ENCODE measurements around the gene FBXO41.

The FBXO41 gene

DNA sequence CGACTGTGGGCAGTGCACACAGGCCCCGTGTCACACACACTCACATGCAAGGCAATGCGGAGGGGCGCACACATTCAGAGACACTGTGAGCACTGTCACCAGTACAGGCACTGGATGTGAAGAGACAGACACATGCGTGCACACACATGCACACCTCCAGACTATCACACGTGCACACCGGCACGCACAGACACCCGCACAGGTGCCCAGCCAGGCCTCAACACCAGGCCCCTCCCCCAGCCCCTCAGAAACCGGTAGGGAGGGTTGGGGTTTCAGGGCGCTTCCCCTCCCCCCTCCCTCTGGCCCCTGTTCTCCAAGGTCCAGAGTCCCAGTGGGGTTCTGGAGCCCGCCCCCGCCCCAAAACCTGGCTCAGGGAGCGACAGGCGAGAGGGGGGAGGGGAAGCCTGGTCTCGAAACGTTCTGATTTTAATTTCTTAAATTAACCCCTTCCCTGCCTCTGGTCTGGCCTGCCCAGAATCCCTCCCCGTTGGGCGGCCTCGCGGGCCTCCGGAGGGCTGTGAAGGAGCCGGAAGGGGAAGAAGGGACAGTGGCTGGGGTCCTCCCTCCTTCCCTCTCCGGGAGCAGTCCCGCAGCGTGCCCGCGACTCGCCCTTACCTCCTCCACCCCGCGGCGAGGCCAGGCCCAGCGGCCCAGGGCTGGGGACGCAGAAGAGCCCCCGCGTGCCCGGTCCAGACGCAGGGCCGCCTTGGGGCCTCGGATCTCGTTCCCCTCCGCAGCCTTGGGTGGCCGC, 558 bp downstream of the FBXO41 start:
- Histone ChIP-seq H3K27ac (ENCODE audit: low read depth, low read length) (no peak overlapping the region), H3K27me3 (ENCODE audit: control insufficient read depth, insufficient read depth, low read length) (peaks cover 5% of the 10 kb centered on the region), H3K36me3 (ENCODE audit: control insufficient read depth, insufficient read depth, low read length) (no peaks in the 10 kb centered on the region), H3K4me1 (ENCODE audit: control insufficient read depth, insufficient read depth, low read length) (peaks cover 2% of the 10 kb centered on the region), H3K9ac (ENCODE audit: low read length) (no peak overlapping the region), H3K4me3 (ENCODE audit: low read length) (peak overlapping the region; percentile 69)

DNA sequence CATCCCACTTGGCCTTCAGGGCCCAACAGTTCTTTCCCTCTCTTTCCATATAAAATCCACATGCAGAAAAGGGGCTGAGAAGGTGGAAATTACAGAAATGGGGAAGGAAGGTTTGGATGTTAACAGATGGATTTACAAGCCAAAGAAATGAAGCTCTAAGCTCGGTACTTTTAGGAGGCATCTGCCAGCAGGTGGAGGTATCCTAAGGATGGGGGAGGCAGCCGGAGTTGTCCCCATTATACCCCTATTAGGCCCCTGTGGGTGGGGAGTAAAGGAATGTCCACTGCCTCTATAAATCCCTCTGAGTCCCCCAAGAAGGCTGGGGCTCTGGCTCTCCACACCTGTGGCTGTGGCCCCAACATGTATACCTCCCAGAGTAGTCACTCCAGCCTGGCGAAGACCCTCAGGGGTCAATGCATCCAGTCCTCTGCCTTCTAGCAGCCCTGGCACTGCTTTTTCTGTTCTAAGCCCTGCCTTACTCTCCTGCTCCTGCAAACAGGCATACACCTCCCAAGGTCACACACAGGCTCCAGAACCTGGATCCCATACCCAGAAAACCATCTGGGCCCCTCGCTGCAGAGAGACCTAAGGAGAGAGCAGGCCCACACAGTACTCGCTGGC, 1.2 kb downstream of the FBXO41 start:
- Histone ChIP-seq H3K36me3 (ENCODE audit: control insufficient read depth, insufficient read depth, low read length) (no peaks in the 10 kb centered on the region), H3K27ac (ENCODE audit: low read depth, low read length) (no peak overlapping the region), H3K27me3 (ENCODE audit: control insufficient read depth, insufficient read depth, low read length) (peaks cover 5% of the 10 kb centered on the region), H3K4me1 (ENCODE audit: control insufficient read depth, insufficient read depth, low read length) (peaks cover 2% of the 10 kb centered on the region), H3K9ac (ENCODE audit: low read length) (no peak overlapping the region), H3K4me3 (ENCODE audit: low read length) (peak overlapping the region; percentile 69)

DNA sequence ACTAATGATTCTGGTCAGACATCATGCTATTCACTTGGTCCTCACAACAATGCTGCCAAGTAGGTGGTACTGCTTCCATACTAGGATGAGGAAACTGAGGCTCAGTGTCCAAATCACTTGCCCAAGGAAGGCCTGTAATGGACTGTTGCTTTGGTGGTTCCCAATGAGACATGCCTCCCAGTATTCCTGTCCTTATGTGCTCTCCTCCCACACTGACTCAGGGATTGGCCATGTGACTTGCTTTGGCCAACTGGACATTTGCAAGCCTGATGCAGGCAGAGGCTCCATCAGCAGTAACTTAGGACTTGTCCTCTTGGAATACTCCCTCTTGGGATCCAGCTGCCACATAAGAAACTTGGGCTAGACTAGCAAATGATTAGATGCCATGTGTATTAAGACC, 3.0 kb downstream of the FBXO41 start:
- H3K27ac ChIP-seq (ENCODE audit: low read depth, low read length): no peak overlapping the region
- peaks cover 2% of the 10 kb centered on the region for H3K4me1 ChIP-seq (ENCODE audit: control insufficient read depth, insufficient read depth, low read length)
- H3K4me3 ChIP-seq (ENCODE audit: low read length): no peak overlapping the region
- H3K36me3 ChIP-seq (ENCODE audit: control insufficient read depth, insufficient read depth, low read length): no peaks in the 10 kb centered on the region
- H3K9ac ChIP-seq (ENCODE audit: low read length): no peak overlapping the region
- peaks cover 4% of the 10 kb centered on the region for H3K27me3 ChIP-seq (ENCODE audit: control insufficient read depth, insufficient read depth, low read length)

DNA sequence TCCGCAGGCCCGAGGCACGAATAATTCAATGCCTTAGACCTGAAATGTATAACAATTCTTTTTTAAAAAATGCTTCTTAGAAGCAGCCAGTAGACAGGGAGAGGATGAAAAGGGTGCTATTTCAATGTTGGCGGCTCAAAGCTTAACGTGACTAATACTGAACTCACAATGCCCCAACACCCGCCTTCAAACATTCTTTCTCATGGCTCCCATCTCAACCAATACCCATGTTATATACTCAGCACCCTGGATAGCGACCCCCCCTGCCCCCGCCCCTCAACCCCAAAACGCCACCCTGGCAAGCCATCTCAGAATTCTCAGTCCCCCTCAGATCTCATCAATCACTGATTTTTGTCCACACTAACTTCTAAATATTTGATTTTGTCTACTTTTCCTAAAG, 4.4 kb downstream of the FBXO41 start:
- no peaks in the 10 kb centered on the region for H3K27me3 ChIP-seq (ENCODE audit: control insufficient read depth, insufficient read depth, low read length)
- H3K4me1 ChIP-seq (ENCODE audit: control insufficient read depth, insufficient read depth, low read length): peaks cover 2% of the 10 kb centered on the region
- H3K4me3 ChIP-seq (ENCODE audit: low read length): no peak overlapping the region
- H3K27ac ChIP-seq (ENCODE audit: low read depth, low read length): no peak overlapping the region
- no peaks in the 10 kb centered on the region for H3K36me3 ChIP-seq (ENCODE audit: control insufficient read depth, insufficient read depth, low read length)
- no peak overlapping the region for H3K9ac ChIP-seq (ENCODE audit: low read length)

DNA sequence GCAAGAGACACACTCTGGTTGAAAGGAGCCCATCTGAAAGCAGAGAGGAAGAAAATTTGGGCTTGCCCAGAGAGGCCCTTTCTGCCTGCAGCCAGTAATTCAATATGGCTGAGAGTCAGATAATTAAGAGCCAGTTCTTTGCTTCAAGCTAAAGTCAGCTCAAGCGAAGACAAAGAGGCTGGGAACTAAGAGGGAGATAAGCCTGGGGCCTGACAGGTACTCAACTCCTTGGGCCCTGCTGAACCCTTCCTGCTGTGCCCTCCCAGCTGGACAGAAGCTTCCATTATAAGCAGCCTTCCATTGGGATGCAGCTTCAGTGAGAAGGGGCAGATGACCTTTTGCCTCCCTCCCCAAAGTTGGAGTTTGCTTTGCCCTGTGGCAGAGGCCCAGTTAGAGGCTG, 12.0 kb downstream of the FBXO41 start:
- no peak overlapping the region for H3K4me3 ChIP-seq (ENCODE audit: low read length)
- H3K4me1 ChIP-seq (ENCODE audit: control insufficient read depth, insufficient read depth, low read length): no peaks in the 10 kb centered on the region
- H3K27ac ChIP-seq (ENCODE audit: low read depth, low read length): no peak overlapping the region
- no peak overlapping the region for H3K9ac ChIP-seq (ENCODE audit: low read length)
- H3K36me3 ChIP-seq (ENCODE audit: control insufficient read depth, insufficient read depth, low read length): no peaks in the 10 kb centered on the region
- peaks cover 6% of the 10 kb centered on the region for H3K27me3 ChIP-seq (ENCODE audit: control insufficient read depth, insufficient read depth, low read length)

DNA sequence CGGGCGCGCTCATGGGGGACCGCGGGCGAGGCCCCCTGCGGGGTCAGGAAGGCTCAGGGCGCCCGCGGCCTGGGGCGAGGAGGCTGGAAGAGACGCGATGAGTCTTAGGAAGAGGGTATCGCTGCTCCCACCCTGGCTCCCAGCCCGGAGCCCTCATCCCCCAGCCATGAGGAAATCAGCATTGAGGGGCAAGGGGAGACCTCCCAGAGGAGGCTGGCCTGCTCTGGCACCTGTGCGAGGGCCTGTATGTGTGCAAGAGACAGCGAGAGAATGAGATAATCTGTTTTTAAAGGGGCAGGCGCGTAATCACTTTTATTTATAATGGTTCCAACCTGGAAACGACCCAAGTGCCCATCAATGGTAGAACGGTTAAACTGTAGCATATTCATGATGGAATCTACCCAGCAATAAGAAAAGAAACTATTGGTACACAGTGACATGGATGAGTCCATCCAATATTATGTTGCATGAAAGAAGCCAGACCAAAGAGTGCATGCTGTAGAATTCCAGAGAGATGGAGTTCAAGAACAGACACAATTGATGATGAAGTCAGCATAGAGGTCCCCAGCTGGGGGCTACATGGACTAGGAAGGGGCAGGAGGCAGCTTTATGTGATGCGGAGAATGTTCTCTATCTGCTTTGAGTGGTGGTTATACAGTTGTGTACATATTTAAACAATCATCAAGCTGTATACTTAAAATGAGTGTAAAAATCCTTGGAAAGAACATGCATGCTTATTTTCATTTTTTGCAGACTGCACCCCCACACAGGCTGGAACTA, 14.4 kb downstream of the FBXO41 start:
- H3K9ac ChIP-seq (ENCODE audit: low read length): no peak overlapping the region
- peak overlapping the region; percentile 31 for H3K4me3 ChIP-seq (ENCODE audit: low read length)
- H3K27me3 ChIP-seq (ENCODE audit: control insufficient read depth, insufficient read depth, low read length): peaks cover 6% of the 10 kb centered on the region
- H3K36me3 ChIP-seq (ENCODE audit: control insufficient read depth, insufficient read depth, low read length): no peaks in the 10 kb centered on the region
- H3K27ac ChIP-seq (ENCODE audit: low read depth, low read length): no peak overlapping the region
- H3K4me1 ChIP-seq (ENCODE audit: control insufficient read depth, insufficient read depth, low read length): no peaks in the 10 kb centered on the region

DNA sequence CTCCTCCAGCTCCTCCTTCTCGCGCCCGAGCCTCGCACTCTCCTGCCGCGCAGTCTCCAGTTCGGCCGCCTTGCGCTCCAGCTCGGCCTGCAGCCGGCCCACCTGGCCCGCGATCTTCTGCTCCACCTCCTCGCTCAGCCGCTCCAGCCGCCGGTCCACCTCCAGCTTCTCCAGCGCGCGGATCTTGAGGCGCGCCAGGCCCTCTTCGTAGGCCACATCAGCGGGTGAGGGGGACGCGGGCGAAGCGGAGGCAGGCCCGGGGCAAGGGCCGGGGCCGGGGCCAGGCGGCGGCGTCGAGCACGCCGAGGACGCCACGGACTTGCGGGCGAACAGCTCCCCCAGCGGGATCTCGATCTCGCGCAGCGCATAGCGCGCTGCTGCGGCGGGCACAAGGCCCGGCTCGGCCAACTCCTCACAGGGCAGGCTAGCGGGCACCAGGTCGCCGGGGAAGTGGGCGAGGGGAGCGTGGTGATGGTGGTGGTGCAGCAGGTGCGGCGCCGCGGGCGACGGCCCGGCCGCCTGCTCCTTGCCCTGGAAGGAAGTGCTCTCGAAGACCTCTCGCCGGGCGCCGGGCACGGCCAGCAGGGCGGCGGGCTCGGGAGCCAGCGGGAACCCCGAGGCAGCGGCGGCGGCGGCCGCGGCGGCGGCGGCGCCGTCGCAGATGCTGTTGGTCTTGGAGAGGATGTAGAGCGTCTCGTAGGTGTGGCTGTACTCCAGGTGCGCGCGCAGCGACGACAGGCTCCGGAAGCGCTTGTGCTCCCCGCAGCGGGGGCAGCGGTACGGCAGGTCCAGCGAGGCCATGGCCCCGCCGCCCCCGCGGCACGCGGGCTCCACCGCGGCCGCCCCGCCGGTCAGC, 15.2 kb downstream of the FBXO41 start:
- H3K9ac ChIP-seq (ENCODE audit: low read length): no peak overlapping the region
- H3K27ac ChIP-seq (ENCODE audit: low read depth, low read length): no peak overlapping the region
- H3K4me1 ChIP-seq (ENCODE audit: control insufficient read depth, insufficient read depth, low read length): no peaks in the 10 kb centered on the region
- peak overlapping the region; percentile 51 for H3K4me3 ChIP-seq (ENCODE audit: low read length)
- peaks cover 6% of the 10 kb centered on the region for H3K27me3 ChIP-seq (ENCODE audit: control insufficient read depth, insufficient read depth, low read length)
- H3K36me3 ChIP-seq (ENCODE audit: control insufficient read depth, insufficient read depth, low read length): no peaks in the 10 kb centered on the region

DNA sequence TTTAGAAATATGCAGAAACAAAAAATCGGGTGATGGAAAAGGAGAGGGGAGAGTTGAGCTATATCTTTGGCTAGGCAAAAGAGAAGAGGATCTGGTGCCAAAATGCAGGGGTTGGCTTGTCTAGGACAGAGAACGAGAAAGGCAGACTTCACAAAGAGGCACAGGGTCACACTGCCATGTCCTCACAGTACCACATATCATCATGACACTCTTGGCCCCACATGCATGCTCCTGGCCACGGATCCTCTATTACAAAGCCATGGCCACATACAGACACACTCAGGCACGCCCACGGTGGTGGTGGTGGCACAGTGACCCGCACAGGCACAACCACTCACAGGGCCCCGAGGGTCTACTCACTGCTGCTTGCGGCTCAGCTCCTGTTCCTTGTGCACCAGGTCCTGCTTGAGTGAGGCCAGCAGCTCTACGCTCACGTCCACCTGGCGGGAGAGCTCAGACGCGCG, 15.9 kb downstream of the FBXO41 start:
- Histone ChIP-seq H3K27ac (ENCODE audit: low read depth, low read length) (no peak overlapping the region), H3K4me1 (ENCODE audit: control insufficient read depth, insufficient read depth, low read length) (no peaks in the 10 kb centered on the region), H3K4me3 (ENCODE audit: low read length) (no peak overlapping the region), H3K9ac (ENCODE audit: low read length) (no peak overlapping the region), H3K27me3 (ENCODE audit: control insufficient read depth, insufficient read depth, low read length) (peaks cover 6% of the 10 kb centered on the region), H3K36me3 (ENCODE audit: control insufficient read depth, insufficient read depth, low read length) (no peaks in the 10 kb centered on the region)

DNA sequence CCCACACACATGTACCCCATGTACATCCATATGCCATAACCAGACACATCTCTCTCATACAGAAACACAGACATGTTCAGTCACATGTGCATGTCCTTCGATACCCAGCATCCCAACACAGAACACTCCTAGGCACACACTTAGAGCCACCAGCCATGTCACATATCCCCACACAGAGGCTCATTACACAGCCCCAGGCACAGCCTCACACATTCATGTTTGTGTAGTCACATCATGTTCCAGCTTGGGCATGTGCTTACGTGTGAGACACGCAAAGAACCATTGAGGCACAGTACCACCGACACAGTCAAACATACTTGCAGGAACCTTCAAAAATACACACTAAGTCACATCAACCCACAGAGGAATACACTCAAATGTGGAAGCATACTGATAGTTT, 17.3 kb downstream of the FBXO41 start:
- H3K27ac ChIP-seq (ENCODE audit: low read depth, low read length): no peak overlapping the region
- no peak overlapping the region for H3K9ac ChIP-seq (ENCODE audit: low read length)
- H3K4me1 ChIP-seq (ENCODE audit: control insufficient read depth, insufficient read depth, low read length): no peaks in the 10 kb centered on the region
- H3K27me3 ChIP-seq (ENCODE audit: control insufficient read depth, insufficient read depth, low read length): peaks cover 6% of the 10 kb centered on the region
- H3K4me3 ChIP-seq (ENCODE audit: low read length): no peak overlapping the region
- H3K36me3 ChIP-seq (ENCODE audit: control insufficient read depth, insufficient read depth, low read length): no peaks in the 10 kb centered on the region

DNA sequence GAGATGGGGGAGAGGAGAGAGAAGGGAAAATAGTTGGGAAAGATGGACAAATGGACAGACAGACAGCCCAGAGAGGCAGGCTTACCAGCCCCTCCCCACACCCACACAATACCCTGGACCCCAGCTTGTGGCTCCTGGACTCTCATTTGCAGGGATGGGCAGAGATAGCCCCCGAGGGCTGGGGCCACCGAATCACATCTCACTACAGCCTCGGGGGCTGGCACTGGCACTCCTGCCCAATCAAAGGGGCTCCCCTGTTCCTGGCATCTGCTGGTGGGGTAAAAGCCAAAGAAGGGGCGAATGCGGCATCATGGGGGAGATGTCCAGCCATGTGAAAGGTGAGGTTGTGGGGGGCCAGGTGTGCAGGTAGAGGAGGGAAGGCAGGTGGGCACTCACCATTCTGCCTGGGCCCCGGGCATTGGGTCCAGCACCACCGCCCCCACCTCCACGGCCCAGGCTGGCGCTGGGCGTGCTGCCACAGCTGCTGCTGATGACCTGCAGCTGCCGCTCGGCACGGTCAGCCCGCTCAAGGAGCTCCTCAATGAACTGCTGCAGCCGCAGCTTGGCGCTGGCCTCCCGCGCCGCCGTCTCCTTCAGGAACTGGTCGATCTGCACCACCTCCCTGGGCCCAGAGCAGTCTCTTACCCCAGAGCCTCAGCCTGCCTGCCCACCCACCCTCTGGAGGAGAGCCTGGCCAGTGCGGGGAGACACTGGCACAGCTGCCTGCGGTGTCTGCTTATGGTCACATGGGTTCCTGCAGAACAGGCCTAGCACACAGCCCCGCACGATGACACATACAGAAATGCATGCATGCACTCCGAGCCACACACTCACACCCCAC, 18.0 kb downstream of the FBXO41 start:
- no peak overlapping the region for H3K9ac ChIP-seq (ENCODE audit: low read length)
- H3K27ac ChIP-seq (ENCODE audit: low read depth, low read length): no peak overlapping the region
- no peak overlapping the region for H3K4me3 ChIP-seq (ENCODE audit: low read length)

DNA sequence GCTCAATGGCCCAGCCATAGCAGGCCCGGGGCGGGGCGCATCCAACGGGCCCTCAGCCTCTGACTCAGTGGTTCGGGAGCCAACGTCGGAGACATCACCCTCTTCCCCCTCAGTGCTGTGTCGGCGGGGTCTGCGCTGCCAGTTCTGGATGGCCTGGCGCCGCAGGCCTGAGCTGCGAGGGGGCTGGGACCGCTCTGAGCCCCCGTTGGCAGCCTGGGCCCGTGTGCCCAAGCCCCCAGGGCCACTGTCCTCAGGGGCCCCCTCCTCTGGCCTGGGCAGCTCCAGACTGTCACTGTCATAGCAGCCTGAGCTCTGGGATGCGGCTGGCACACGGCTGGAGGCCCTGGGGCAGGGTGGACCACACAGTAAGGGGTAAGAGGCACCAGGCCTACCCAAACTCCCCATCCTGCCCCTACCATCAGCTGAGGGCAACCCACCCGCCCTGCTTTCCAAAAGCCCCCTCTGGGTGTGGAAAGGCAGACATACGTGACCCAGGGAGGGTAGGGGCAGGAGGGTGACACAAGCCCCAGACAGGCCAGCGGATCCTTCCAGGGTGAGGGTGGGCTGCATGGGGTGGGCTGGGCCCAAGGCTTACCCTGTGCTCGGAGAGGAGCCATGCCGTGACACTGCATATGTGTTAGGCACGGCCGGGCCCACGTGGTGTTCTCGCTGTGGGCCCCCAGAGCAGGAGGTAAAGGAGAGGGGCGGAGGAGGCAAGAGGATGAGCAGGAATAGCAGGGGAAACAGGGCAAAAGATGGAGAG, 18.8 kb downstream of the FBXO41 start:
- no peaks in the 10 kb centered on the region for H3K4me1 ChIP-seq (ENCODE audit: control insufficient read depth, insufficient read depth, low read length)
- no peak overlapping the region for H3K27ac ChIP-seq (ENCODE audit: low read depth, low read length)
- H3K27me3 ChIP-seq (ENCODE audit: control insufficient read depth, insufficient read depth, low read length): peaks cover 6% of the 10 kb centered on the region

More for the DNA sequence above, 18.0 kb downstream of the FBXO41 start:
- Histone ChIP-seq H3K4me1 (ENCODE audit: control insufficient read depth, insufficient read depth, low read length) (no peaks in the 10 kb centered on the region), H3K27me3 (ENCODE audit: control insufficient read depth, insufficient read depth, low read length) (peaks cover 6% of the 10 kb centered on the region), H3K36me3 (ENCODE audit: control insufficient read depth, insufficient read depth, low read length) (no peaks in the 10 kb centered on the region)

More for the DNA sequence above, 18.8 kb downstream of the FBXO41 start:
- no peaks in the 10 kb centered on the region for H3K36me3 ChIP-seq (ENCODE audit: control insufficient read depth, insufficient read depth, low read length)
- no peak overlapping the region for H3K9ac ChIP-seq (ENCODE audit: low read length)
- H3K4me3 ChIP-seq (ENCODE audit: low read length): no peak overlapping the region
